ENCODE data around the gene C10orf95.

Gene C10orf95

GRCh38 chr10:102450124-102450373 is 1.3 kb downstream of the C10orf95 start:
- no peak for TF ChIP-seq CTCF (IDR thresholded peaks at IDR 0.05; ENCODE audit: control insufficient read depth, insufficient read depth, low read depth, low read length, missing control alignments)
- peak overlapping the region; percentile 61 for H3K4me3 ChIP-seq (ENCODE audit: control insufficient read depth, low read depth, low read length)
- no peak for DNase-seq (ENCODE audit: low read depth)

DNA sequence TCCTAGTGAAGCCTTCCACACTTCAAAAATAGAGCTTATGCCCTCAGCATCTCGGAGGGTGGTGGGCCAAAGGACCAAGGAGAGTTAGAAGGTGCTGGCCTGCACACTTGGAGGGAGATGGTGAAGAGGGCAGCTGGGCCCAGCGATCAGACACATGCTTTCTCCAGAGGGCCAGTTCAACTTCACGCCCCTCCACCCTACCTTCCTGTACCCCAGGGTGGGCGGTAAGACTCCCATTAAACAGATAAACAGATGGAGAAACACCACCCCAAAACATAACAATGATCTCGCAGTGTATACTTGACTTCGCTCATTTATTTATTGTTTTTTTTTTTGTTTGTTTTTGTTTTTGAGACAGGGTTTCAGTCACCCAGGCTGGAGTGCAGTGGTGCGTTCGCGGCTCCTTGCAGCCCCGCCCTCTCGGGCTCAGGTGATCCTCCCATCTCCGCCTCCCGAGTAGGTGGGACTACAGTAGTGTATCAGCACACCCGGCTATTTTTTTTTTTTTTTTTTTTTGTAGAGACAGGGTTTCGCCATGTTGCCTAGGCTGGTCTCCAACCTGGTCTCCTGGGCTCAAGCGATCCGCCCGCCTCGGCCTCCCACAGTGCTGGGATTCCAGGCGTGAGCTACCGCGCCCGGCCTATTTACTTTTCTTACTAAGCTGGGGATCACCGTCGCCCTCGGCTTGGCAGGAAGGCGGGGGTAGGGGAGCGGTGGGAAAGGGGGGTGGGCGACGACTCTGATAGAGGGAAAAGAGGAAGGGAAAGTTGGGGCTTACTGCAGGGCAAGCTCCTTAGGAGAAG is 1.8 kb downstream of the C10orf95 start:
- DNase-seq (ENCODE audit: low read depth) = no peak

GRCh38 chr10:102444851-102445250 is 6.5 kb downstream of the C10orf95 start:
- no peak overlapping the region for H3K4me3 ChIP-seq (ENCODE audit: control insufficient read depth, low read depth, low read length)
- no peak for TF ChIP-seq CTCF (IDR thresholded peaks at IDR 0.05; ENCODE audit: control insufficient read depth, insufficient read depth, low read depth, low read length, missing control alignments)
- DNase-seq (ENCODE audit: low read depth) = no peak

More for the DNA sequence above, 1.8 kb downstream of the C10orf95 start:
- H3K4me3 ChIP-seq (ENCODE audit: control insufficient read depth, low read depth, low read length) = peak overlapping the region; percentile 61
- TF ChIP-seq CTCF (IDR thresholded peaks at IDR 0.05; ENCODE audit: control insufficient read depth, insufficient read depth, low read depth, low read length, missing control alignments) = no peak

GRCh38 chr10:102438374-102438773 is 13.0 kb downstream of the C10orf95 start:
- DNase-seq (ENCODE audit: low read depth) = no peak

GRCh38 chr10:102437515-102437914 is 13.8 kb downstream of the C10orf95 start:
- no peak for DNase-seq (ENCODE audit: low read depth)
- H3K4me3 ChIP-seq (ENCODE audit: control insufficient read depth, low read depth, low read length) = no peak overlapping the region
- no peak for TF ChIP-seq CTCF (IDR thresholded peaks at IDR 0.05; ENCODE audit: control insufficient read depth, insufficient read depth, low read depth, low read length, missing control alignments)

More at GRCh38 chr10:102438374-102438773, 13.0 kb downstream of the C10orf95 start:
- H3K4me3 ChIP-seq (ENCODE audit: control insufficient read depth, low read depth, low read length) = no peak overlapping the region
- TF ChIP-seq CTCF (IDR thresholded peaks at IDR 0.05; ENCODE audit: control insufficient read depth, insufficient read depth, low read depth, low read length, missing control alignments) = no peak

GRCh38 chr10:102436312-102436711 is 15.0 kb downstream of the C10orf95 start:
- H3K4me3 ChIP-seq (ENCODE audit: control insufficient read depth, low read depth, low read length) = no peak overlapping the region
- TF ChIP-seq CTCF (IDR thresholded peaks at IDR 0.05; ENCODE audit: control insufficient read depth, insufficient read depth, low read depth, low read length, missing control alignments) = no peak

More at GRCh38 chr10:102436312-102436711, 15.0 kb downstream of the C10orf95 start:
- no peak for DNase-seq (ENCODE audit: low read depth)
